Omental fat pad (tissue), 4 donors: ENCODE results near the gene ADH1C. TPM values are rescaled to one million over a fixed set of nuclear protein-coding genes. Genes with fewer than 3 reads are reported as not detected.

Experiments
- ATAC-seq: fragments of 150-250 bp; one replicate; pipeline ENCODE4 v1.9.1; 2016; ENCODE audit warnings: mild to moderate bottlenecking, moderate library complexity; ENCODE audit not compliant: low FRiP score
- DNase-seq: peaks from one replicate; pipeline ENCODE4 v3.0.0-alpha.2; 2019; ENCODE audit warnings: low spot score
- total RNA-seq, 4 donors: library from RNA; depleted of rRNA; stranded (reverse); fragments of >200 nt; gene quantifications; one replicate each; pipeline ENCODE4 v1.1.0, GENCODE V29; 2016
- TF ChIP-seq, protein P1 (sequence below), 3 donors: fragments of 450-650 bp; IDR thresholded peaks; one replicate each; pipeline ENCODE4 v1.5.1; 2016 to 2017; ENCODE audit warnings: antibody characterized with exemption in 3 of 3, mild to moderate bottlenecking in 3 of 3, moderate library complexity in 2 of 3

ADH1C gene
- total RNA-seq, 4 donors from 2014 or later, result 7.7 to 102 (median 46.9) TPM

DNA sequence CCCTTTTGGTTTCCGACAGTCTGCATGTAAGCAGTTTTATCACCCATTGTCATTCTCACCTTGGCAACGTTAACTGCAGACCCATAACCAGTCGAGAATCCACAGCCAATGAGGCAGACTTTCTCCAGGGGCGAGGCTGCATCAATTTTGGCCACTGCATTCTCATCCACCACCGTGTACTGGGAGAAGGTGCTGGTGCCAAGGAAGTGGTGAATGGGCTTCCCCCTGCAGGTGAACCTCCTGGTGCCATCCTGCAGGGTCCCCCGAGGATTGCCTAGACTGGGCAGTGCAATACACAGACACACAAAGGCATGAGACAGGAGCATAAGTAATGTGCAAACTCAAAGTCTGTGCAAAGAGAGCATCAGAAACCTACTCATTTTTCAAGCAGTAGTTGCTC is 36.7 kb downstream of the ADH1C start:
- no peak for DNase-seq
- ATAC-seq, result no peak
- TF ChIP-seq, protein P1, sequence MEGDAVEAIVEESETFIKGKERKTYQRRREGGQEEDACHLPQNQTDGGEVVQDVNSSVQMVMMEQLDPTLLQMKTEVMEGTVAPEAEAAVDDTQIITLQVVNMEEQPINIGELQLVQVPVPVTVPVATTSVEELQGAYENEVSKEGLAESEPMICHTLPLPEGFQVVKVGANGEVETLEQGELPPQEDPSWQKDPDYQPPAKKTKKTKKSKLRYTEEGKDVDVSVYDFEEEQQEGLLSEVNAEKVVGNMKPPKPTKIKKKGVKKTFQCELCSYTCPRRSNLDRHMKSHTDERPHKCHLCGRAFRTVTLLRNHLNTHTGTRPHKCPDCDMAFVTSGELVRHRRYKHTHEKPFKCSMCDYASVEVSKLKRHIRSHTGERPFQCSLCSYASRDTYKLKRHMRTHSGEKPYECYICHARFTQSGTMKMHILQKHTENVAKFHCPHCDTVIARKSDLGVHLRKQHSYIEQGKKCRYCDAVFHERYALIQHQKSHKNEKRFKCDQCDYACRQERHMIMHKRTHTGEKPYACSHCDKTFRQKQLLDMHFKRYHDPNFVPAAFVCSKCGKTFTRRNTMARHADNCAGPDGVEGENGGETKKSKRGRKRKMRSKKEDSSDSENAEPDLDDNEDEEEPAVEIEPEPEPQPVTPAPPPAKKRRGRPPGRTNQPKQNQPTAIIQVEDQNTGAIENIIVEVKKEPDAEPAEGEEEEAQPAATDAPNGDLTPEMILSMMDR (IDR thresholded peaks at IDR 0.05), result no peak

DNA sequence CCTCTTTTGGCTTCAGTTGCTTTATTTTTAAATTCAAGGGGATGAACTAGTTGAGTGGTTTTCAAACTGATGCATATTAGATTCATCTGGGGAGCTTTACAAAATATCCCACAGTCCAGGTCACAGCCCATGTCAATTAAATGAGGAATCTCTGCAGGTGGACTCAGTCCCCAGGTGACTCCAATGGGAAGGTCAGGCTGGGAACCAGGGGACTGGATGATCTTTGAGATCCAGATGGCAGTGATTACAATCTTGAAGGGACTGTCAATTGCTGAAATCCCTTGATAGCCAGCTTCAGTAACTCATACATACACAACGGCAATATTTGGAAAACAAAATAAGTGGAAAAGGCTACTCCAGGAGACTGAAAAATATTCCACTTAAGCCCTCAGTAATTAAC is 38.3 kb downstream of the ADH1C start:
- TF ChIP-seq, protein P1 (IDR thresholded peaks at IDR 0.05), result no peak
- DNase-seq (no peak), ATAC-seq (no peak)

DNA sequence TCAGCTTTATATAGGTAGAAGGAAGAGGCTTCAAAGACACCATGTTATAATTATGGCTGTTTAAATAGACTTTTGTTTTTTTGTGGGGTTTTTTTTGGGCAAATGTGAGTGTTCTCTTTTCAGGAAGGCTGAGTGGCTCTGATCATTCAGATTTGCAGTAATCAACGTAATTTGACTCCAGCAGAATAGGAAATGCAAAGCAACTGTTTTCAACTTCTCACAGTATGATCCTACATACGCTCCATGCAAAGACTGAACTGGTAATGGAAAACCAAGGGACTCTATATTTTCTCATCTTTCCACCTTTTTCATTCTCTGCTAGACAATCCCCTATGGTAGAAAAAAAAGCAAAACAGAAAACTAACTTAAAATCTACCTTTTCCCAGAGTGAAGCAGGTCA is 42.2 kb downstream of the ADH1C start:
- DNase-seq (no peak), ATAC-seq (no peak)
- TF ChIP-seq, protein P1 (IDR thresholded peaks at IDR 0.05), result no peak

DNA sequence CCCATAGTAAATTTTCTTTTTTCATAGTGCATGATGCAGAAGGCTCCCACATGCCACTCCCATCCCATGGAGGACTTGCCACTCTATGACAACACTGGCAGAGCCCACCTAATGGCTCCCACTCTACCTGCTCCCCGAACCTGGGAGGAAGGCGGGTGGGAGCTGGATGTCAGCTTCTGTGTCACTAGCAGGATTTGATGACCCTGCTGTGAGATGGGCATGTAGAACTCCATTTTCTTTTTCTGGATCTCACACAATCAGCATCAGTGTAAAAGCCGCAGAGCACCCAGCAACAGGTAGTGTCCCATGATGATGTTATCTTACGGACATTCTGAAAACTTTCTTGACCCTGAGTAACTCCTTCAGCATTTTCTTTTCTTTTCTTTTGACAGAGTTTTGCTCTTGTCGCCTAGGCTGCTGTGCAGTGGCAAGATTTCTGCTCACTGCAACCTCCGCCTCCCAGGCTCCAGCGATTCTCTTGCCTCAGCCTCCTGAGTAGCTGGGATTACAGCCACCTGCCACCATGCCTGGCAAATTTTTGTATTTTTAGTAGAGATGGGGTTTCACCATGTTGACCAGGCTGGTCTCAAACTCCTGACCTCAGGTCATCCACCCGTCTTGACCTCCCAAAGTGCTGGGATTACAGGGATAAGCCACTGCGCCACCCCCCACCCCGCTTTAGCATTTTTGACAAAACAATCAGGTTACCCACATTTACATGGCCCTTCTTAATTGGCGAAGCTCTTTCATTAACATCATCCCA is 46.7 kb downstream of the ADH1C start:
- DNase-seq (no peak), ATAC-seq (no peak)
- TF ChIP-seq, protein P1 (IDR thresholded peaks at IDR 0.05), result no peak

DNA sequence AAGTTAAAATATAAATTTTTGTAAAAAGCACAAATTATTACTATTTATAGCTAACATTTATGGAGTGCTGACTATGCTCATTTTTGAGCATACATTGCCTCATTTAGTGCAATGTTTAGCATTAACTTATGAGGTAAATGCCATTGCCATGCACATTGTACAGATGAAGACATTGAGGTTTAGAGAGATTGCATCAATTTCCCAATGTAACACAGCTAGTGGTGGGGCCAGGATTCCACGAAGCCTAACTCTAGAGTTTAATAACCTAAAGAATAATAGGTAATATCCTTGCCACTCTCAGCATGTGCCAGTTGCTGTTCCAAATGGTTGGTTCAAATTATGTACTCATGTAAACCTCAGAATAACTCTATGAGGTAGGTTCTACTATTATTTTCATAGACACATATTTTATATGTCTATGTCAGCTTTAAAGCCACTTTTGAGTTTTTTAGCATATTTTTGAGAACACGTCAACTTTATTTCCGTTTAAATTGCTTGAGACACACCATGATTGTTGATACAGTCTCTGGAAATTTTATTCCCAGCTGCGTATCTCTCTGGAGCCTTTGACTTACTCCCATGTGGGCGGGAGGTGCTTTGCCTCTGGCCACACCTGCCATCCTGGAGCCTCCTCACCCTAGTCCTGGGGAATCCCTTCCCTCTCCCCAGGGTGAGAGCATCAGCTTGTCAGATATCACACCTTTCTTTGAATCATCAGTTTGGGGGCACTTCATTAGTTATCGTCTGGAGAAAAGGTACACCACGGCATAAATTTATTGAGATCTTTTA is 51.0 kb downstream of the ADH1C start:
- TF ChIP-seq, protein P1 (IDR thresholded peaks at IDR 0.05), result no peak
- DNase-seq, result no peak
- ATAC-seq, result peak; percentile 41

DNA sequence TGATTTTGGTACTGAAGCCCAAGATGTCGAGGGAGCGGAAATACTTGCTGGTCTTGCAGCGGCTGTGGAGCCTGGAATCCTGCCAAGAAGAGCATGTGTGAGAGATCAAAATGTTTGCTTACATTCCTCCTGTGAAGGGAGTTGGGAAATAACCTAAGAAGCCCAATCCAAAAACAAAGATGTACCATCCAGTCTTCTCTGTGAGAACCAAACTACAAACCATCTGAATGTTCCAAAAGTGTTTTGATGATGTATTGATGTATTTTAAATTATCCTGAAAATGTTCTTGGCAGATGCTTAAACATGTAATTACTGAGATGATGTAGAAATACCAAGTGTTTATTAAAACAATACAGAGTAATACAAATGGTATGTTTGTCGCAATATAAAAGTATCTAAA is 51.6 kb downstream of the ADH1C start:
- TF ChIP-seq, protein P1 (IDR thresholded peaks at IDR 0.05), result no peak
- DNase-seq (peak; percentile 50), ATAC-seq (peak; percentile 80)
